PC-9 (cell line): ENCODE results near the gene INVS. TPM values are rescaled to one million over a fixed set of nuclear protein-coding genes. Genes with fewer than 3 reads are reported as not detected.
"Not testable (repeated sequence)": the region's sequence is repeated elsewhere in the genome, so short reads cannot be mapped to it uniquely, and the experiment has no call there.

Experiments used
- BruUV-seq: library from RNA; stranded (reverse); fragments of 400-500 nt; replicated peaks from 2 replicates; lab custom pipeline; 2021; lab: Mats Ljungman, UMichigan
- CTCF ChIA-PET: fragments of 300-600 bp; sonication (Branson Sonifier 250); formaldehyde crosslinking; loops from one replicate; lab custom pipeline; 2022; ENCODE audit warnings: antibody characterized with exemption; lab: Charles Lee
- POLR2A ChIA-PET: fragments of 300-600 bp; sonication (Branson Sonifier 250); formaldehyde crosslinking; loops from one replicate; lab custom pipeline; 2022; ENCODE audit warnings: antibody characterized with exemption; ENCODE audit not compliant: unreplicated experiment; lab: Charles Lee
- DNase-seq, 2 experiments: peaks; one replicate each; pipeline versions ENCODE4 v3.0.0 to v3.0.0-alpha.2; 2015 to 2022; ENCODE audit warnings: mixed read lengths in 1 of 2
- H2AFZ ChIP-seq: fragments of 200-600 bp; sonication (generic); 2 replicates; pipeline ENCODE4 v1.8.1; 2017; ENCODE audit warnings: antibody characterized with exemption
- H3F3A ChIP-seq: fragments of 200-600 bp; sonication (generic); 2 replicates; pipeline ENCODE4 v1.8.1; 2017; ENCODE audit warnings: antibody characterized with exemption, mild to moderate bottlenecking, low read depth; ENCODE audit not compliant: insufficient read depth
- H3K27ac ChIP-seq: fragments of 200-600 bp; sonication (generic); 2 replicates; pipeline ENCODE4 v1.6.1; 2016; ENCODE audit warnings: mixed run types
- H3K27me3 ChIP-seq: fragments of 200-600 bp; sonication (generic); 2 replicates; pipeline ENCODE4 v1.6.1; 2016; ENCODE audit warnings: low read depth, mixed run types; ENCODE audit not compliant: insufficient read depth
- H3K36me3 ChIP-seq: fragments of 200-600 bp; sonication (generic); 2 replicates; pipeline ENCODE4 v1.6.1; 2016; ENCODE audit warnings: low read depth, mixed run types
- H3K4me1 ChIP-seq: fragments of 200-600 bp; sonication (generic); replicated peaks from 2 replicates; pipeline ENCODE4 v1.6.1; 2016; ENCODE audit warnings: mixed run types; ENCODE audit not compliant: insufficient read depth
- H3K4me2 ChIP-seq: fragments of 200-600 bp; sonication (generic); 2 replicates; pipeline ENCODE4 v1.6.1; 2017; ENCODE audit warnings: mixed run types
- H3K4me3 ChIP-seq: fragments of 200-600 bp; sonication (generic); 2 replicates; pipeline ENCODE4 v1.6.1; 2016; ENCODE audit warnings: mixed run types
- H3K79me2 ChIP-seq: fragments of 200-600 bp; sonication (generic); 2 replicates; pipeline ENCODE4 v1.6.1; 2017; ENCODE audit warnings: low read depth, mixed run types
- H3K9me2 ChIP-seq: fragments of 200-600 bp; sonication (generic); 2 replicates; pipeline ENCODE4 v1.8.1; 2017; ENCODE audit warnings: mild to moderate bottlenecking; ENCODE audit not compliant: insufficient read depth
- H3K9me3 ChIP-seq: fragments of 200-600 bp; sonication (generic); 2 replicates; pipeline ENCODE4 v1.8.1; 2016; ENCODE audit warnings: low read depth; ENCODE audit not compliant: insufficient read depth
- H4K20me1 ChIP-seq: fragments of 200-600 bp; sonication (generic); 2 replicates; pipeline ENCODE4 v1.8.1; 2017; ENCODE audit not compliant: insufficient read depth
- EZH2 ChIP-seq: fragments of 200-600 bp; sonication (generic); IDR thresholded peaks from 2 replicates; pipeline ENCODE4 v1.8.0; 2017; ENCODE audit warnings: antibody characterized with exemption, low read depth
- intact Hi-C: fragments of 100-400 bp; cut with micrococcal nuclease; formaldehyde crosslinking; loops from one replicate; pipeline ENCODE4 v1.10.0; 2022; ENCODE audit not compliant: unreplicated experiment
- total RNA-seq: library from RNA; stranded (reverse); gene quantifications from 2 replicates; pipeline ENCODE4 v1.2.3, GENCODE V29; 2021
- TF ChIP-seq, protein P1 (sequence below): fragments of 200-600 bp; sonication (generic); conservative IDR thresholded peaks from 2 replicates; pipeline ENCODE4 v1.6.1; 2017; ENCODE audit warnings: mixed run types, antibody characterized with exemption, mild to moderate bottlenecking, moderate library complexity

Gene INVS
- total RNA-seq, 1 experiment from 2014 or later, result 24.0 TPM

DNA sequence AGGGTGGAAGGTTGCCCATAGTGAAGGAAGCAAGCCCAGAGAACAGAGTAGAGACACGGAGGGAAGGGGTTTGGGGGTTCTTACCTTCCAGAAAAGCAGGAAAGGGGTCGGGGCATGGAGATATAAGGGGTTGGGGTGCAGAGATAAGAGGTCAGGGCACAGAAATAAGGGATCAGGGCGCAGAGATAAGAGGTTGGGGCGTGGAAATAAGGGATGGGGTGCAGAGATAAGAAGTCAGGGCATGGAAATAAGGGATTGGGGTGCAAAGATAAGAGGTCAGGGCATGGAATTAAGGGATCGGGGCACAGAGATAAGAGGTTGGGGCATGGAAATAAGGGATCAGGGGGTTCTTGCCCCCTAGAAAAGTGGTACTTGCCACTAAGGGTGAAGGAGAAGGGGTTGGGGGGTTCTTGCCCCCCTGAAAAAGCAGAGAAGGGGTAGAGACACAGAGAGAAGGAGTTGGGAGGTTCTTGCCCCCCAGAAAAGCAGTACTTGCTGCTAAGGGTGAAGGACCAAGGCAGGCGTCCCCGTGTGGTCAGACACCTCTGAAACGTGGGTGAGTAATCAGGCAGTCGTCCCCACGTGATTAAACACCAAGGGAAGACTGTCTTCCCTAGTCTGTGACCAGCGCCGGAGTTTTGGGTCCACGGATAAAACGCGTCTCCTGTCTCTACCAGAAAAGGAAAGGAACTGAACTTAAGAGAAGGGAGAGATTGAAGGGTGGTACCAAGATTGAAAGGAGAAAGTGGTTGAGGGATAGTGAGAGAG is 46.3 kb downstream of the INVS start:
- BruUV-seq, H3K9me2 ChIP-seq, POLR2A ChIA-PET, CTCF ChIA-PET, intact Hi-C loops, H3K79me2 ChIP-seq, H2AFZ ChIP-seq, H3K36me3 ChIP-seq, H3F3A ChIP-seq, H3K27me3 ChIP-seq, DNase-seq, H4K20me1 ChIP-seq, H3K27ac ChIP-seq, H3K9me3 ChIP-seq, H3K4me2 ChIP-seq, H3K4me1 ChIP-seq, H3K4me3 ChIP-seq: not testable (repeated sequence)

DNA sequence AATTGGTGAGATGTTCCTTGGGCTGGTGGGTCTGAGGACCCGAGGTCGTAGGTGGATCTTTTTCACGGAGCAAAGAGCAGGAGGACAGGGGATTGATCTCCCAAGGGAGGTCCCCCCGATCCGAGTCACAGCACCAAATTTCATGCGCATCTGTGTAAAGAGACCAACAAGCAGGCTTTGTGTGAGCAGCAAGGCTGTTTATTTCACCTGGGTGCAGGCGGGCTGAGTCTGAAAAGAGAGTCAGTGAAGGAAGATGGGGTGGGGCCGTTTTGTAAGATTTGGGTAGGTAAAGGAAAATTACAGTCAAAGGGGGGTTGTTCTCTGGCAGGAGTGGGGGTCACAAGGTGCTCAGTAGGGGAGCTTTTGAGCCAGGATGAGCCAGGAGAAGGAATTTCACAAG is 46.9 kb downstream of the INVS start:
- H3K36me3 ChIP-seq, H4K20me1 ChIP-seq, CTCF ChIA-PET, DNase-seq, H3K79me2 ChIP-seq, H3K27me3 ChIP-seq, H3K9me2 ChIP-seq, H2AFZ ChIP-seq, H3F3A ChIP-seq, H3K4me1 ChIP-seq, BruUV-seq, H3K4me3 ChIP-seq, POLR2A ChIA-PET, H3K27ac ChIP-seq, H3K9me3 ChIP-seq, intact Hi-C loops, H3K4me2 ChIP-seq: not testable (repeated sequence)

DNA sequence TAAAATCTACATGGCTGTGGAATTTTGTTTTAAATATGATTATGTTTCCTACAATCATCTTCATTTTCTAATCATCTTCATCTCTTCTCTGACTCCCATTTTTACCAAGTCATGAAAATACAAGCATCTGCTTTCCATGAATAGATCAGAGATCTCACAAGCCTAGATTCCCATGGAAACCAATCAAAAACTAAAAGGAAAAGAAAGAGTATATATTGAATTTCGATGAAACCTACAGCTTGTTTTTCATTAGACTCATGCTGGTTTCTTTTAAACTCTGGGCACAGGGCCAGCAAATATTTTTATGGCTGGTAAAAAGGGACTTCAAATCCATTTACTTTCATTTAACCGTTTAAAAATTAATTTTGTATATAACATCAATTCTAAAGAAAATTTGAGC is 51.2 kb downstream of the INVS start:
- Histone ChIP-seq H3K27me3 (no peaks in the 10 kb centered on the region), H4K20me1 (no peaks in the 10 kb centered on the region), H3F3A (no peaks in the 10 kb centered on the region; the same call in 1 of the 2 replicates), H3K9me3 (no peaks in the 10 kb centered on the region), H3K36me3 (no peaks in the 10 kb centered on the region), H3K79me2 (no peaks in the 10 kb centered on the region), H2AFZ (no peak overlapping the region), H3K9me2 (no peaks in the 10 kb centered on the region), H3K27ac (no peak overlapping the region), H3K4me1 (no peaks in the 10 kb centered on the region), H3K4me3 (no peak overlapping the region), H3K4me2 (no peak overlapping the region)
- POLR2A ChIA-PET, result no interaction called here
- intact Hi-C loops, result no loop called here
- DNase-seq, result no peak
- BruUV-seq, result no TSS peak
- TF ChIP-seq, protein P1, sequence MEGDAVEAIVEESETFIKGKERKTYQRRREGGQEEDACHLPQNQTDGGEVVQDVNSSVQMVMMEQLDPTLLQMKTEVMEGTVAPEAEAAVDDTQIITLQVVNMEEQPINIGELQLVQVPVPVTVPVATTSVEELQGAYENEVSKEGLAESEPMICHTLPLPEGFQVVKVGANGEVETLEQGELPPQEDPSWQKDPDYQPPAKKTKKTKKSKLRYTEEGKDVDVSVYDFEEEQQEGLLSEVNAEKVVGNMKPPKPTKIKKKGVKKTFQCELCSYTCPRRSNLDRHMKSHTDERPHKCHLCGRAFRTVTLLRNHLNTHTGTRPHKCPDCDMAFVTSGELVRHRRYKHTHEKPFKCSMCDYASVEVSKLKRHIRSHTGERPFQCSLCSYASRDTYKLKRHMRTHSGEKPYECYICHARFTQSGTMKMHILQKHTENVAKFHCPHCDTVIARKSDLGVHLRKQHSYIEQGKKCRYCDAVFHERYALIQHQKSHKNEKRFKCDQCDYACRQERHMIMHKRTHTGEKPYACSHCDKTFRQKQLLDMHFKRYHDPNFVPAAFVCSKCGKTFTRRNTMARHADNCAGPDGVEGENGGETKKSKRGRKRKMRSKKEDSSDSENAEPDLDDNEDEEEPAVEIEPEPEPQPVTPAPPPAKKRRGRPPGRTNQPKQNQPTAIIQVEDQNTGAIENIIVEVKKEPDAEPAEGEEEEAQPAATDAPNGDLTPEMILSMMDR, result no peak
- no peak for TF ChIP-seq EZH2
- CTCF ChIA-PET, result no interaction called here

DNA sequence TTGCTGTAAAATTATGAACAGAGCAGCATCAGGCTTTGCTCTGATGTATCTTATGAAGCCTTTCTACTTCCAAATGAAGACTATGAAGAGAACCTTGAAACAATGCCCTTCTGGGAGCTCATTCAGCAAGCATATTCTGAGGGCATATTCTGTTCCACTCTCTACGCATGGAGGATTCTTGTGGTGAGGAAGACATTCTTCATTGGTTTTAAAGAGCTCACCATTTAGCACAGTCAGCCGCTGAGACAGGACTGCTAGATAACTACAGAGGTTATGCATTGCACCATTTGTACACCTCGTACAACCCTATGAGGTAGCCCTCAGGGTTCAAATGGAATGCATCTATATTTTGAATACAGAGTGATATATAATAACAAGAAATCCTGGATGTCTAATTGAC is 61.0 kb downstream of the INVS start:
- H3K36me3 ChIP-seq, result no peaks in the 10 kb centered on the region
- no peaks in the 10 kb centered on the region for H3K79me2 ChIP-seq
- POLR2A ChIA-PET, result no interaction called here
- H3K4me1 ChIP-seq, result no peaks in the 10 kb centered on the region
- no peaks in the 10 kb centered on the region for H3K27me3 ChIP-seq
- BruUV-seq, result no TSS peak
- no peak for DNase-seq
- no peak overlapping the region for H3K27ac ChIP-seq
- H3K9me2 ChIP-seq, result no peaks in the 10 kb centered on the region
- H3F3A ChIP-seq, result no peaks in the 10 kb centered on the region
- no peak overlapping the region for H2AFZ ChIP-seq
- H3K9me3 ChIP-seq, result no peaks in the 10 kb centered on the region
- H4K20me1 ChIP-seq, result no peaks in the 10 kb centered on the region
- no peak overlapping the region for H3K4me3 ChIP-seq
- intact Hi-C loops, result no loop called here
- CTCF ChIA-PET, result no interaction called here
- TF ChIP-seq, protein P1, result no peak
- TF ChIP-seq EZH2, result no peak
- no peak overlapping the region for H3K4me2 ChIP-seq
